GM19193 (cell line): ENCODE data around the gene MARVELD1.

ENCODE experiments used
- POLR2A ChIP-seq: IDR thresholded peaks from 4 replicates; pipeline ENCODE4 v1.6.1; 2011; ENCODE audit not compliant: insufficient read depth, insufficient read length; ENCODE audit errors: extremely low read depth

Gene MARVELD1

GRCh38 chr10:97713339-97713825 lies at the start of gene MARVELD1:
TSS of gene MARVELD1 (plus strand) at chr10:97713730. CDS start at chr10:97713877, 147 bp downstream.
- no peak for TF ChIP-seq POLR2A

DNA sequence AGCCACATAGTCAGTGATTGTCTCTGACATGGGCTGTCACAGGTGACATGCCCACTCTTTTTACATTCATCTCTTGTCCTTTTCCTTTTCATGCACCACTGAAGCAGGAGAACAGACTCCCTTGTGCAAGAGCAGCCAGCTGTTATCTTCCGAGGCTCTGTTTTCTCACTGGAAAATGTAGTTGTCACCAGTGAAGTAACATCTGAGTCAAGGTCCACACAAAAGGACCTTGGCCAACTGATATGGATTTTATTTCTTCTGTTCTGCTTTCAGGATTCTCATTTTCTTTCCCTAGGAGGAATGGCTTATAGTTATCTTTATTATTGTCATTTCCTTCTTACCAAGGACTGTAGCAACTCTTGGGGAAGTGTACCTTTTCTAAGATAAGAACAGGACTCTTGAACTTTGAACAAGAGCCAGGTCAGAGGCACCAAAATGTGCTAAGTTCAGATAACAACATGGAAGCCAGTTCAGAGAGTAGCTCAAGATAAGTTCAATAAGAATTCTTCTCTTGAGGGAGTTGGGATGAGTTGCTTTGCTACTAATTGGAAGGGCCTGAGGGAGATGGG lies 49.2 kb upstream of the MARVELD1 start:
- no peak for TF ChIP-seq POLR2A

DNA sequence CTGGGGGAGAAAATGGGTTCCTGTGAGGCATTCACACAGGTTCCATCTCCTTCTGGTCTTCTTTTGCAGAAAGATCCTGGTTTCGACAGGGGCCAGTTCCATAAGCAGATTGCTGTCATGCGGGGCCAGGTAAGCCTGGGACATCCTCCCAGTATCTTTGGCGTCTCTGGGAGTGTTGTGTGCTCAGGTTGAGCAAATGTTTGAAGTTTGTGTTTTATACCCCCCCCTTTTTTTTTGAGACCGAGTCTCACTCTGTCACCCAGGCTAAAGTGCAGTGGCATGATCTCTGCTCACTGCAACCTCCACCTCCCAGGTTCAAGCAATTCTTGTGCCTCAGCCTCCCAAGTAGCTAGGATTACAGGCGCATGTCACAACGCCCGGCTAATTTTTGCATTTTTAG lies 46.5 kb upstream of the MARVELD1 start:
- TF ChIP-seq POLR2A: no peak

DNA sequence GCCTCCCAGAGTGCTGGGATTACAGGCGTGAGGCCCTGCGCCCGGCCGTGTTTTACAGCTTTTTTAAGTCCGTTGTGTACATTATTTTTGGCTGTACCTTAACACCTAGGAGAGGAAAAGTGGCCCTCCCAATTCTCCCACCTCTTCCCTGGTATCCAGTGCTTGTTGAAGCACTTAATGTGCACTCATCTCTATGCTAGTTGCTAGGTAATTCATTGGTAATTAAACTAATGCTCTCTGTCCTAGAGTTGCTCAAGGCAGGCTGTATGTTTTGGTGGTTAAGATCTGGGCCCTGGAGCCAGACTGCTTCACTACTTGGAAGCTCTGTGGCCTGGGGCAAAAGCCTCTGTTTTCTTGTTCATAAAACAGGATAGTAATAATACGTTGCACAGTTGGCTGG lies 46.1 kb upstream of the MARVELD1 start:
- no peak for TF ChIP-seq POLR2A

DNA sequence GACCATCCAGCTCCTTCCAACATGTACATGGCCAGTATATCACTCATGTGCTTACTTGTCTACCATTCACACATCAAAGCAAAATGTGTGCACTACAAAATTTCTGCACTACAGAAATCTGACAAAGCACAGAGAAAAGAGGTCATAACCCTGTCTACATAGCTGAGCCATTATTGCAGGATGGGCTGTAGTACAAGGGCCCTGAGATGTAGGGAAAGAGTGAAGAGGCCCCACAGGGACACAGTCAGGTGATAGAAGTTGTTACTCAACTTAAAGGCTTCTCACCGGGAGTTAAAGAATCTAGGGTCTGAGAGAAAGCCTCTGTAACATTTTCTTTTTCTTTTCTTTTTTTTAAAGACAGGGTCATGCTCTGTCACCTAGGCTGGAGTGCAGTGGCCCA lies 44.0 kb upstream of the MARVELD1 start:
- no peak for TF ChIP-seq POLR2A

GRCh38 chr10:97673736-97674525 lies 39.6 kb upstream of the MARVELD1 start:
- TF ChIP-seq POLR2A: no peak

- no peak for TF ChIP-seq POLR2A
Observed at GRCh38 chr10:97675222-97675621, 38.3 kb upstream of the MARVELD1 start.

GRCh38 chr10:97676770-97677581 lies 36.6 kb upstream of the MARVELD1 start:
- TF ChIP-seq POLR2A: no peak

DNA sequence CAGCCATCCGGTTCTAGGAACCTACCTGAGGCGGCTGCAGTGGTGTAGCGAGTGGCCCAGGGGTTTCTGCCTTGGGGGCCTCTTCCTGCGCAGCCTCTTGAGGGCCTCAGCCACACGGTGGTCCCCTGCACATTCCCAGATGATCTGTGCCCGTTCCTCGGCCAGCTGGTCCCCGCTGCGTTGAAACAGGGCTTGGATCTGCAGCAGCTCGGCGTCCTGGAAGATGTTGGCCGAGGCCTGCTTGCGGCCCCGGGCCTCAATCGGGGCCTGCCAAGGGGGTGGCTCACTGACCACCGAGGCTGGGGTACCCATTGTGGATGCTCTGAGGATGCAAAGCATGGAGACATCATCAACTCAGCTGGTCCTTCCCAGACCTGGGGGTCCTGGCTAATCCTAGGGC lies 33.9 kb upstream of the MARVELD1 start:
- no peak for TF ChIP-seq POLR2A

DNA sequence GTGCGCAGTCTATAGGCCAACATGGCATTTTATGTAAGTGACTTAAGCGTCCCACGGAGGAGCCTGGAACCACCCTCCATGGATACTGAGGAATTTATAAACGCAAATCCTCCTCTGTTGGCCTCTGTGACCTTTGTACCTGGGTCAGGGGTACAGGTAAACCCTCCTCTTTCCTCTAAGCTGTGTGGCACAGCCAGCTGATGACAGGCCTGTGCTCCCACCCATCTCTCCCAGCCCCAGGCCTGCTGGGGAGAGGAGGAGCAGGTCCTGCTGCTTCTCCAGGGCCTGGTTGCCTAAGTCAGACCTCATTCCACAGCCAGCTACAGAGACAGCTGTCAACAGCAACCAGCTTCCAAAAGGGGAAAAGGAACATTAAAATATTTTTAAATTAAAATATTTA lies 31.5 kb upstream of the MARVELD1 start:
- no peak for TF ChIP-seq POLR2A

DNA sequence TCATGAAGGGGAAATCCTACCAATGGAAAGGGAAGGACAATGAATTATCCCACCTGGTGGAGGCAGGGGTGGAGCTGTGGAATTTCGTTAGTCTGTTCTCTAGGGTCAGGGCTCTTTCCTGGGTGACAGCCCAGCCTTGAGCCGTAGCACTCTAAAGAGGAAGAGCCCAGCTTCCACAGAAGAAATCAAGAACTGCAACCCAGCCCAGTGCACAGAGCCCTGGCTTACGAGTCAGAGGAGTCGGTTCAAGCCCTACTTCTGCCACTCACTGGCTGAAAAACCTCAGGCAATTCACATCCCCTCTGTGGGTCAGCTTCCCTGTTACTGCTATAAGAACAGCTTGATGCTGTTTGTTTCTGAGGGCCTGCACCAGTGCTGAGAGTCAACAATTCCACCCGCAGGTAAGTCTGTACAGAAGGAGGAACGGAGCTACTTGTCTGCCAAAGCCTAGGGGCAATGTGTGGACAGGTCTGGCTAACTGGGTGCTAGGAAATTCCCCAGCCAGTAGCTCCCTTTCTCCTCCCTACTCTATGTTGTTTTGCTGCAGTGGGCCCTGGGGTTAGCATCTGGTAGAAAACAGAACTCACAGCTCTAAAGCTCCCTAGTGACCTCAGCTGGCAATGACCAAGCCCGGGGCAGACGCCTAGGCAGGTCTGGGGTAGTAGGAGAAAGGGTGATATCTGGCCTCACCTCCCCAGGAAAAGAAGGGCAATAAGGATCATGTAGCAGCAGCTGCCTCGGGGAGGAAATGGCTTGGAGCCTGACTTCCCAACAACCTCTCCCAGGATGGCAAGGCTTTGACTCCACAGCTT lies 29.8 kb upstream of the MARVELD1 start:
- TF ChIP-seq POLR2A: no peak

DNA sequence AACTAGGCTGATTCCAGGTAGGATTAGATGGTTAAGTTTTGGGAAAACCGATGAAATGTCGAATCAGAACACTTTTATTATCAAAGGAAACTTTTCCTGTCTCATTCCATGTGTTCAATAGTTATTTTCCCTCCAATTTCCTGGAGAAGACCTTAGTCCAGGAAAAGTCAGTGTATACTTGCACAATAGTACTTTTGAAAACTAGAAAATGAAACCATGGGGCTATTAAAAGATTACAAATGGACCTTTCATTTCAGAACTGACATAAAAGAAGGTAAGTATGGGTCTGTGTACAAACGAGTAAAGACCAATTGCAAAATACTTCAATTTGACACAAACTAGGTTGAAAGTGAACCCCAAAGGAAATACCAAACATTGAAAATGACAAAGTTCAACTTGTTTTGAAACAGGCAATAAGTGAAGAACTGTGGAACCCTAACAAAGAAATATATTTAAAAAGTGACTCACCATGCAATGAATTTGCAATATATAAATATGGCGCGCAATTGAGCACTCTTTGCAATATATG lies 28.6 kb upstream of the MARVELD1 start:
- no peak for TF ChIP-seq POLR2A

- TF ChIP-seq POLR2A: no peak
Observed at GRCh38 chr10:97685395-97685958, 28.1 kb upstream of the MARVELD1 start.
